ENCODE results near the gene MAPK11. TPM values are rescaled to one million over a fixed set of nuclear protein-coding genes. Genes with fewer than 3 reads are reported as not detected.

MAPK11 gene
- total and polyA plus RNA-seq, 10 of the 15 experiments (the other 5 are each of a cell fraction or from before 2014, with no cell fraction given): 0.05 to 12.8 (median 3.7) TPM

DNA sequence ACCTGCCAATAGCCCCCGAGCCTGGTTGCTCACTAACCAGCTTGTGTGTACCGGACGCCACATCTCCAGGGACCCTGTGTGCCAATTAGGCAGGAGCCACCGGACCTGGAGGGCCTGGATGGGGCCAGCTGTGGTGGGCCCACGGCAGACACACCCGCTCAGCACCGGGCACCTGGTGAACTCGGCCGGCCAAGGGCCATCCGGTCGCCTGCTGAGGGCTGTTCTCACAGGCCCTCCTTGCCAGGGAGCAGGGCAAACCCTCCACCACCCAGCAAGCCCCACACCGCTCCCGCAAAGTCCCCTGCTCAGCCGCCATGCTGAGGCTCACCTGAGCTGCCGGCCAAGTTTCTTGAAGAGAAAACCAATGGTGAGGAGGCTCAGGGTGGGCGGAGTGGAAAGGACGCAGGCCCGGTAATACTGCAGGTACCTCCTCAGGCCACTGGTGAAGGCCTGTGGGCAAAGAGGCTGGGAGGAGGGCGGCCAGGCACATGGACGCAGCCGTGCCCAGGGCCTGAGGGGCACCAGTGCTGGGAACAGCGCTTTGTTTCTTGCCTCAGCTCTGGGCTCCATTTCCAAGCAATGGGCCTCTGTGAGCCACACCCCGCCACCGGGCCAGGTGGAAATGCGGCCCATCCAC is 42.5 kb downstream of the MAPK11 start:
- Histone ChIP-seq H3K9ac (ENCODE audit: control insufficient read depth, insufficient read depth, low read length) (no peak overlapping the region), H2AFZ (ENCODE audit: control insufficient read depth, low read depth, low read length) (no peak overlapping the region), H3K27ac (ENCODE audit: control insufficient read depth, insufficient read depth) (no peak overlapping the region), H3K79me2 (ENCODE audit: control insufficient read depth, insufficient read depth, low read length) (no peaks in the 10 kb centered on the region), H3K4me2 (ENCODE audit: control insufficient read depth, insufficient read depth) (no peak overlapping the region), H3K4me3 (no peak overlapping the region), H3K27me3 (replicated peaks in 1 of 2; ENCODE audit: control insufficient read depth in 2 of 2, insufficient read depth in 2 of 2, low read length in 1 of 2) (no peaks in the 10 kb centered on the region), H3K9me3 (replicated peaks; ENCODE audit: control insufficient read depth, insufficient read depth, low read length) (no peaks in the 10 kb centered on the region), H3K36me3 (ENCODE audit: control insufficient read depth in 2 of 2, insufficient read depth in 2 of 2, low read length in 1 of 2) (peaks cover 8 to 18% of the 10 kb centered on the region in 2 experiments; a peak in 3 of 4 replicates), H3K4me1 (ENCODE audit: control insufficient read depth, insufficient read depth, low read length) (no peaks in the 10 kb centered on the region), H4K20me1 (ENCODE audit: control insufficient read depth, insufficient read depth) (no peaks in the 10 kb centered on the region)
- in situ Hi-C loops (cut with MboI): no loop called here
- DNase-seq (ENCODE audit: low read depth, low spot score) (no peak), ATAC-seq (no peak), FAIRE-seq (no peak)
- POLR2A ChIA-PET: interaction anchor here (0.5 to 0.6 kb wide), 2 partner anchors 67 to 69 kb away, joined by 3 read pairs; no protein-coding TSS in a partner anchor
- BruUV-seq (replicated peaks): no TSS peak
- RAD21 ChIA-PET (ENCODE audit: unreplicated experiment): interaction anchor here (1.0 kb wide), 1 partner anchor 79 kb away, joined by 3 read pairs; no protein-coding TSS in a partner anchor
- TF ChIP-seq IRF4 (IDR thresholded peaks at IDR 0.05; ENCODE audit: low read depth, low read length) (no peak), FOXK2 (IDR thresholded peaks at IDR 0.05) (no peak), PML (IDR thresholded peaks at IDR 0.05; ENCODE audit: low read length) (no peak), NR2C1 (IDR thresholded peaks at IDR 0.05) (no peak), BRCA1 (IDR thresholded peaks at IDR 0.05; ENCODE audit: low read depth, low read length) (no peak)
- intact Hi-C loops (cut with micrococcal nuclease; ENCODE audit: unreplicated experiment): no loop called here
- SMC1A ChIA-PET (ENCODE audit: uncharacterized antibody, unreplicated experiment): no interaction called here
- CTCF ChIA-PET: no interaction called here
- WGBS (ENCODE audit: insufficient coverage, insufficient replicate concordance, low lambda C conversion rate, missing lambda C conversion rate): 97% methylated on average over 25 of the region's 25 CpGs

DNA sequence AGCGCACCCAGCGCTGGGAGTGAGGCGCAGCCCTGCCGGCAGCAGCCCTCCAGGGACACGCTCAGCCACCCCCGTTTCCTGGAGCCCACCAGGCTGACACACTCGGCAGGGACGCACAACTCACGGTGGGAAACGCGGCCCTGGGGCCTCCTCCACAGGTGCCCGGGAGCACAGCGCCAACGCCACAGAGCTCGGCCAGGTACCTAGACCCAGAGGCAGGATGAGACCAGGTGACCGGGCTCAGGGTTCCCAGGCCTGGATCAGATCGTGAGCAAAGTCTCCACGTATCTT is 43.4 kb downstream of the MAPK11 start:
- no peak for DNase-seq (ENCODE audit: low read depth, low spot score)
- WGBS (ENCODE audit: insufficient coverage, insufficient replicate concordance, low lambda C conversion rate, missing lambda C conversion rate): 89% methylated on average over 12 of the region's 18 CpGs
- H3K4me2 ChIP-seq (ENCODE audit: control insufficient read depth, insufficient read depth): no peak overlapping the region
- no peak for ATAC-seq
- H3K79me2 ChIP-seq (ENCODE audit: control insufficient read depth, insufficient read depth, low read length): no peaks in the 10 kb centered on the region
- no TSS peak for BruUV-seq (replicated peaks)
- in situ Hi-C loops (cut with MboI) (no loop called here), intact Hi-C loops (cut with micrococcal nuclease; ENCODE audit: unreplicated experiment) (no loop called here)
- no peak overlapping the region for H3K9ac ChIP-seq (ENCODE audit: control insufficient read depth, insufficient read depth, low read length)
- H4K20me1 ChIP-seq (ENCODE audit: control insufficient read depth, insufficient read depth): no peaks in the 10 kb centered on the region
- ChIA-PET SMC1A (ENCODE audit: uncharacterized antibody, unreplicated experiment) (interaction anchor here (1.3 kb wide), 1 partner anchor 78 kb away, joined by 3 read pairs; no protein-coding TSS in a partner anchor), POLR2A (no interaction called here), CTCF (no interaction called here), RAD21 (ENCODE audit: unreplicated experiment) (no interaction called here)
- FAIRE-seq: no peak
- no peak overlapping the region for H2AFZ ChIP-seq (ENCODE audit: control insufficient read depth, low read depth, low read length)
- no peak overlapping the region for H3K27ac ChIP-seq (ENCODE audit: control insufficient read depth, insufficient read depth)
- no peaks in the 10 kb centered on the region for H3K9me3 ChIP-seq (replicated peaks; ENCODE audit: control insufficient read depth, insufficient read depth, low read length)
- no peak overlapping the region for H3K4me3 ChIP-seq
- no peaks in the 10 kb centered on the region for H3K4me1 ChIP-seq (ENCODE audit: control insufficient read depth, insufficient read depth, low read length)
- no peaks in the 10 kb centered on the region for H3K27me3 ChIP-seq (replicated peaks in 1 of 2; ENCODE audit: control insufficient read depth in 2 of 2, insufficient read depth in 2 of 2, low read length in 1 of 2)
- peaks cover 9 to 21% of the 10 kb centered on the region in 2 experiments; a peak in 3 of 4 replicates for H3K36me3 ChIP-seq (ENCODE audit: control insufficient read depth in 2 of 2, insufficient read depth in 2 of 2, low read length in 1 of 2)
- TF ChIP-seq, protein P1, sequence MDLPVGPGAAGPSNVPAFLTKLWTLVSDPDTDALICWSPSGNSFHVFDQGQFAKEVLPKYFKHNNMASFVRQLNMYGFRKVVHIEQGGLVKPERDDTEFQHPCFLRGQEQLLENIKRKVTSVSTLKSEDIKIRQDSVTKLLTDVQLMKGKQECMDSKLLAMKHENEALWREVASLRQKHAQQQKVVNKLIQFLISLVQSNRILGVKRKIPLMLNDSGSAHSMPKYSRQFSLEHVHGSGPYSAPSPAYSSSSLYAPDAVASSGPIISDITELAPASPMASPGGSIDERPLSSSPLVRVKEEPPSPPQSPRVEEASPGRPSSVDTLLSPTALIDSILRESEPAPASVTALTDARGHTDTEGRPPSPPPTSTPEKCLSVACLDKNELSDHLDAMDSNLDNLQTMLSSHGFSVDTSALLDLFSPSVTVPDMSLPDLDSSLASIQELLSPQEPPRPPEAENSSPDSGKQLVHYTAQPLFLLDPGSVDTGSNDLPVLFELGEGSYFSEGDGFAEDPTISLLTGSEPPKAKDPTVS (IDR thresholded peaks at IDR 0.05; ENCODE audit: low read depth, low read length): no peak
- no peak for TF ChIP-seq CBX3 (IDR thresholded peaks at IDR 0.05; ENCODE audit: borderline replicate concordance, low read depth)
- TF ChIP-seq TAF1 (IDR thresholded peaks at IDR 0.05; ENCODE audit: borderline replicate concordance, low read depth, low read length): no peak
- no peak for TF ChIP-seq STAT3 (IDR thresholded peaks at IDR 0.05; ENCODE audit: low read depth, low read length)
- TF ChIP-seq STAT1 (conservative IDR thresholded peaks at IDR 0.05): no peak
- TF ChIP-seq, protein P2, sequence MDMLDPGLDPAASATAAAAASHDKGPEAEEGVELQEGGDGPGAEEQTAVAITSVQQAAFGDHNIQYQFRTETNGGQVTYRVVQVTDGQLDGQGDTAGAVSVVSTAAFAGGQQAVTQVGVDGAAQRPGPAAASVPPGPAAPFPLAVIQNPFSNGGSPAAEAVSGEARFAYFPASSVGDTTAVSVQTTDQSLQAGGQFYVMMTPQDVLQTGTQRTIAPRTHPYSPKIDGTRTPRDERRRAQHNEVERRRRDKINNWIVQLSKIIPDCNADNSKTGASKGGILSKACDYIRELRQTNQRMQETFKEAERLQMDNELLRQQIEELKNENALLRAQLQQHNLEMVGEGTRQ (IDR thresholded peaks at IDR 0.05; ENCODE audit: borderline replicate concordance, low read depth, low read length): no peak
- no peak for TF ChIP-seq MYB (IDR thresholded peaks at IDR 0.05; ENCODE audit: borderline replicate concordance, low read depth, low read length)
- no peak for TF ChIP-seq SPI1 (IDR thresholded peaks at IDR 0.05; ENCODE audit: borderline replicate concordance, insufficient read depth, low read depth, low read length)
- no peak for TF ChIP-seq KLF5 (IDR thresholded peaks at IDR 0.05; ENCODE audit: partially characterized antibody)
- TF ChIP-seq FOXM1 (IDR thresholded peaks at IDR 0.05; ENCODE audit: low read depth, low read length): no peak
- TF ChIP-seq TCF3 (IDR thresholded peaks at IDR 0.05; ENCODE audit: borderline replicate concordance, insufficient read depth, low read depth, low read length): no peak
- TF ChIP-seq ZZZ3 (IDR thresholded peaks at IDR 0.05; ENCODE audit: control insufficient read depth, insufficient read length, low read depth): no peak
- no peak for TF ChIP-seq SMAD1 (IDR thresholded peaks at IDR 0.05; ENCODE audit: low read depth, partially characterized antibody)

All from GM12878 (cell line).